Stimulated activated CD8-positive, alpha-beta memory T cell treated with anti-CD3 and anti-CD28 coated beads, Interleukin-15, amount 100 ng/mL, for 1 hour (primary cell): ENCODE measurements around the gene RNFT2.

Experiments
- DNase-seq: peaks from one replicate; pipeline ENCODE4 v3.0.0-alpha.2; 2020; ENCODE audit warnings: low read depth

The RNFT2 gene, protein sequence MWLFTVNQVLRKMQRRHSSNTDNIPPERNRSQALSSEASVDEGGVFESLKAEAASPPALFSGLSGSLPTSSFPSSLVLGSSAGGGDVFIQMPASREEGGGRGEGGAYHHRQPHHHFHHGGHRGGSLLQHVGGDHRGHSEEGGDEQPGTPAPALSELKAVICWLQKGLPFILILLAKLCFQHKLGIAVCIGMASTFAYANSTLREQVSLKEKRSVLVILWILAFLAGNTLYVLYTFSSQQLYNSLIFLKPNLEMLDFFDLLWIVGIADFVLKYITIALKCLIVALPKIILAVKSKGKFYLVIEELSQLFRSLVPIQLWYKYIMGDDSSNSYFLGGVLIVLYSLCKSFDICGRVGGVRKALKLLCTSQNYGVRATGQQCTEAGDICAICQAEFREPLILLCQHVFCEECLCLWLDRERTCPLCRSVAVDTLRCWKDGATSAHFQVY

DNA sequence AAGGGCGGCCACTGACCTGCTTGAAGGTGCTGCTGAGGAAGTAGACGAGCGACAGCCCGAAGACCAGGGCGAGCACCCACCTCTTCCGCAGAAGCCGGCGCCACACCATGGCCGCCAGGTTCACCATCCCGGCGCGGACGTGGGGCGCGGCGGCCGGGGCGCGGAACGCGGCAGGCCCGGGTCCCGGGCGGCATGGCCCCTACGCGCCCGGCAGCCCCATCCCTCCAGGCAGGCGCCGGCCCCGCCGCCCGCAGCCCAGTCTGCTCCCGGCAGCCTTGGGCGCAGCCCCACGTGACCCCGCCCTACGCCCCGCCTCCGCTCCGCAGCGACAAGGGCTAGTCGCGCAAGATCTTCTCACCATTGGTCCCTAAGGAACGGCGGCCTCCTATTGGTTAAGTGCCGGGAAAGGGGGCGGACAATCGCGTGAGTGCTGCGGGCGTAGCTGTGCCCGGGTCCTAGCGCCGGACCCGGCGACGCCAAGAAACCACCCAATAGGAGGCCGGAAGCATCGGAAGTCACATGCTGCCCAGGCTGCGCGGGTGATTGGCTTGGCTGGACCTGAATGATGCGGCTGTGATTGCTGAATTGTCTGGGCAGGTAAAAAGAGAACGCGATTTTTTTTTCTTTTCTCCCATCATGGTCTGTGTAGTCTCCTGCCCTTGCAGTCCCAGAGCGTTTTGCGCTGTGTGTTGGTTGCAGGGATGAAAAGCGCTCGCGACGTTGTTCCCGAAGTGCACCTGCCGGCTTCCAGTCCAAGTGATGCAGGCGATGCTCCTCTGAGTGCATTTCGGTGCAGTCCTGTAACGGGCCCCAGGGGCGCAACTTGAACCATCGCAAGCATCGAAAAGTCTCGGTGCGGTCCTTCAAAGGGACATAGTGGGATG is at the start of gene RNFT2, which contains the start of gene SPRING1:
RNFT2 (plus strand) TSS at position 542 of the 884 bp plus-strand sequence. CDS start 2,183 bp downstream, outside the sequence.
SPRING1 (minus strand) TSS at position 296 of the 884 bp plus-strand sequence; CDS start at position 127, 169 bp downstream.
- peak; percentile 98 for DNase-seq

- no peak for DNase-seq
These were observed 48.6 kb upstream of the RNFT2 start for GRCh38 chr12:116689521-116689920.

DNA sequence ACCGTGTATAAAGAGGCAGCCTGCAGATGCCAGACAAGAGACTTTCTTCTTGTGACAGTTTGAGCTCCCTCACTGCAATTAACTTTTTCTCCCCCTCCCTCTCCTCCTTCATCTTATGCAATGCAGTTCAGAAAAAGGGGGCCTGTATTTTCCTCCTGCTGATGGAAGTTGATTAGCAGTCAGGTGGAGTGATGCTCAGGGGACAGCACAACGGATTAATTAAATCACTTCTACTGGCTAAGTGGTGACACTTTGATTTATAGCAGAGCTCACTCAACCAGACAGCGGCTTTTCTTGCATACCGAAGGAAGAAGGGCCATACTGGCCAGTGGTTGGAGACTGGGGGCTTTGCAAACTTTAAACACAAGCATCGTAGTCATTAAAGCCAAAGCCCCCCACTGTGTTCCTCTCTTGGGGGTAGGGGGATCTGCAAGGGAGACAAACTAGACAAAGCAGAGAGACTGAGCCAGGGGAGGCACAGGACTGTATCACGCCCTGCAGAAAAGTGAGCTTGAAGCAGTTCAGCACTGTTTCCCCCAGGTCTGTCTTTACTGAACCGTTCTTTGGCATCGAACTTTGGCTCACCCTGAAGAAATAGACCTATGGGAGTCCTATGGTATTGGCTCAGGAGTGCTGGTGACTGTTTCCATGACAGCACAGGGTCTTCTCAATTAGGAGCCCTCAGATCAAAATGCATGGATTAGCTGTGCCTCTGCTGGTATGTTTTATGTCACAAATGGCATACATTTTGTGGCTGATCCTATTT is 48.0 kb upstream of the RNFT2 start:
- DNase-seq: no peak

DNA sequence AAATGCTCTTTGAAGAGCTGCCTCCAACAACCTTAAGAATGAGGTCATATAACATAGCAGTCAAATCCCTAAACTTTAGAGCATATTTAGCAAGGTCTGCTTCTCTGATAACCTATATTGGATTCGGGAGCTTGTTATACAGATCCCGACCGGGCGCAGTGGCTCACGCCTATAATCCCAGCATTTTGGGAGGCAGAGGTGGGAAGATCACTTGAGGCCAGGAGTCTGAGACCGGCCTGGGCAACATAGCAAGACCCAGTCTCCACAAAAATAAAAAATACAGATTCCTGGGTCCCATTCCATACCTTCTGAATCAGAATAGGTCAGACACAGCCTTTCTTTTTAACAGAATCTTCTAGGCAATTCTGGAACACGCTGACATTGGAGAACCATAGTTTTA is 46.9 kb upstream of the RNFT2 start:
- no peak for DNase-seq

DNA sequence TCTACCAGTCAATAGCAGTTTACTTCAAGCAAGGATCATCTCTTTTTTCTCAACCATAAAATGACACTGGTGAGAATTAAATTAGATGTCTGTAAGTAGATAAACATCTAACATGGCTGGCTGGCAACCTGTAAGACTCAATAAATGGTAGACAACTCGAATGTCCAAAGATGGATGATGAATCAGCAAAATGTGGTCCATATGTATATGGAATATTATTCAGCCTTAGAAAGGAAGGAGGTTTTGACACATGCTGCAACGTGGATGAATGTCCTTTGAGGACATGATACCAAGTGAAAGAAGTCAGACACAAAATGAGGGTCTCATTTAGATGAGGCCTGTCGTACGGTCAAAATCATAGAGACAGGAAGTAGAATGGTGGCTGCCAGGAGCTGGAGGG is 46.5 kb upstream of the RNFT2 start:
- DNase-seq: no peak

- DNase-seq: no peak
These were observed 45.5 kb upstream of the RNFT2 start for GRCh38 chr12:116692605-116693004.

GRCh38 chr12:116693286-116694227 is 44.6 kb upstream of the RNFT2 start:
- DNase-seq: no peak

DNA sequence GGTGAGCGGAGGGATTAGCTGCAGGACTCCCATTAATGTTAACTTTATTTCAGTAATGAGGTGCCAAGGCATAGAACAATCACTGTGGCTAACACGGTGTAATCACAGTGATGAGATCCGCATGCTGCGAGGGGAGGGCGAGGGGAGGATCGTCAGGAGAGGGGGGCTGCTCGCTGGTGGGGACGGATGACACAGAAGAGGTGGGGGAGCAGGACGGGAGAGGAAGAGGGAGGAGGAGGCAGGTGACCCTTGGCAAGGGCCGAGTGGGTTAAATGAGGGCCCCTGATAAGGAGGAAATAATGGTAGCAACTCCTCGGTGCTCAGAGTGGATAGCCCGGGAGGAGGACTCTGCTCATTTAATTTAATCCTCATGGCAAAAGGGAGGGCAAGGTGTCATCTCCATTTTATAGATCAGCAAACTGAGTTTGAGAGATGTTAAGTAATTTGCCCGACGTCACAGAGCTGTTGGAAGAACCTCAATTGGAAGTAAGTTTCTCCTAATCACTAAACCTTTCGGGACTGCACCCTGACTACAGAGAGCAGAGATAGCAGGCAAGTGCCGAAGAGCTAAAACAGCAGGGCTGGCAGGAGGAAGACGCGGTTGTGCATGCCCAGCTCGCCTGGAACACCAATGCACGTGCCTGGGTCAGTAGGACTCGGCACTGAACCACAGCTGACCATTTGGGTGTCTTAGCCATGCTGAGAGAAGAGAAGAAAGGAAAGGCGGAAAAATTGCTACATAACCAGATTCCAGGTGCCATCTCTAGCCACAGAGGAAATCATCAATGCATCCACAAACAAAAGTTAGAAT is 43.3 kb upstream of the RNFT2 start:
- no peak for DNase-seq

- no peak for DNase-seq
These were observed 42.7 kb upstream of the RNFT2 start for GRCh38 chr12:116695464-116695725.

DNA sequence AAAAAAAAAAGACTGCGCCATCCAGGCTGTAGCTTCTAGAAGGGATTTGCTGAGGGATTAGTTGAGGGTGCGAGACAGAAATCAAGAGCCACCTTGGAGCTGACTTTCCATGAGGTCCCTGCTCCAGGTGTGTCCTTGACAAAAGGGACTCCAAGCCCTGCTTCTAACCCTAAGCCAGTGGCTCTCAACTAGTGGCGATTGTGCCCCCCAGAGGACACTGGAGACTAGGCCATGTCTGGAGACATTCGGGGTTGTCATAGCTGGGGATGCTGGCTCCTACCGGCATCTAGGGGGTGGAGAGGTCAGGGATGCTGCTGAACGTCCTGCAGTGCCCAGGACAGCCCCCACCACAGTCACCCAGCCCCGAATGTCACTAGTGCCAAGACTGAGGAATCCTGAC is 40.8 kb upstream of the RNFT2 start:
- no peak for DNase-seq

DNA sequence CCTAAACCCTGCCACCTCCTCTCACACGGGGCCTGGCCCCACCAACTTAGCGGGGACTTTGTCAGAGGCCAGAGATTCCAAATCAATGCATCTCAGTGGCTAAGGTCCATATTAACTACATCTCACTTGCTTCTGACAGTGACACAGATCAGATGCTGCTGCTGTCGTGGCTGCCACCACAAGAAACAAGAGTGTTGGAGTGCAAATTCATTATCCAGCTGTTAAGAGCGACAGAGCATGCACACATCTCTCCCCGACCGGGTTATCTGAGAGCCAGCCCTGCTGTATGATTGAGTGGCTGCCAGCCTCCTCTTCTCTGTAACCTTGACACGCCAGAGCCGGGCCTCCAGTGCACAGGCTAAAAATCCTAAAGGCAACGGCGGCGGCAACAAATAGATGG is 40.4 kb upstream of the RNFT2 start:
- DNase-seq: no peak

- no peak for DNase-seq
These were observed 40.0 kb upstream of the RNFT2 start for GRCh38 chr12:116698116-116698515.

DNA sequence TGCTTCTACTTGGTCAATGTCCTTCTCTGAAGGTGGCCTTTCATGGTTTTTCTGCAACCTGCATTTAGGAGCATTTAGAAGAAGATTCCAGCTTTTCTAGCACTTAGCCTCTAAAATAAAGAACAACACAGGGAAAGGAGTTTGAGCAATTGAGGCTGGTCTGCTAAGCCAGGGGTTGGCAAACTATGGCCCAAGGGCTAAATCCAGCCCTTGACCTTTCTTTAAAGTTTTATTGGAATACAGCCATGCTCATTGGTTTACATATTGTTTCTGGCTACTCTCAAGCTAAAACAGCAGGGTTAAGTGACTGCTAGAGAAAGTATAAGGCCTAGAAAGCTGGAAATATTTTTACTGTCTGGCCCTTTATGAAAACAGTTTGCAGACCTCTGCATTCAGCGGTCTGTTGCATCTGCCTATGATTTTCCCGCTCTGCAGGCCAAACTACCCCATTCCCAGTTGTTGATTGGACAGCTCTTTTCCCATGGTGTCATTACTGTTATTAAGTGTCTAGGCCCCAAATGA is 39.5 kb upstream of the RNFT2 start:
- no peak for DNase-seq

DNA sequence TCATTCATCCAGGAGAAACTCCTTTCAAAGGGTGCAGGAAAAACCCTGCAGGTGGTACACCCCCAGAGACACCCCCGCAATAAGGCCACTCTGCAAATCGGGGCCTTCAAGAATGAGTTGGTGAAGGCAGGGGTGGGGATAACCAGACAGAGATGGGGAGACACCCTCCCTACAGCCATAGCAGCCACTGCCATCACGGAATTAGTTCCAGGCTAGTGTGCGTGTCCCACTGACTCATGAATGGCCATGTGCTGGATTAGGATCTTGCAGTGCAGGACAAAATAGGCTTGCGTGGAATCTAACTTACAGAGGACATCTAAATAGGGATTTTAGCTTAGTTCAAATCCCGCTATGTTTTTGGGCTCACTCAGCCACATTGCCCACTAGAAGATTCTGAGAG is 38.0 kb upstream of the RNFT2 start:
- DNase-seq: no peak

DNA sequence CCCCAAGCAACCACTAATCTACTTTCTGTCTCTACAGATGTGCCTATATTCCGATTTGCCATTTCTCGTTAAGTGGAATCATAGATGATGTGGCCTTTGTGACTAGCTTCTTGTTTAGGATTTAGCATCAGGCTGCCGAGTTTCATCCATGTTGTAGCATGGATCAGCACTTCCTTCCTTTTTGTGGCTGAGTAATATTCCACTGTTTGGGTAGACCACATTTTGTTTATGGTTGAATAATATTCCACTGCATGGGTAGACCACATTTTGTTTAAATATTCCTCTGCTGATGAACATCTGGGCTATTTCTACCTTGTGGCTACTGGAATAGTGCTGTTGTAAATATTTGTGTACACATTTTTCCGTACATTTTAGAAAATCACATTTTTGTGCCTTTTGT is 36.7 kb upstream of the RNFT2 start:
- no peak for DNase-seq

DNA sequence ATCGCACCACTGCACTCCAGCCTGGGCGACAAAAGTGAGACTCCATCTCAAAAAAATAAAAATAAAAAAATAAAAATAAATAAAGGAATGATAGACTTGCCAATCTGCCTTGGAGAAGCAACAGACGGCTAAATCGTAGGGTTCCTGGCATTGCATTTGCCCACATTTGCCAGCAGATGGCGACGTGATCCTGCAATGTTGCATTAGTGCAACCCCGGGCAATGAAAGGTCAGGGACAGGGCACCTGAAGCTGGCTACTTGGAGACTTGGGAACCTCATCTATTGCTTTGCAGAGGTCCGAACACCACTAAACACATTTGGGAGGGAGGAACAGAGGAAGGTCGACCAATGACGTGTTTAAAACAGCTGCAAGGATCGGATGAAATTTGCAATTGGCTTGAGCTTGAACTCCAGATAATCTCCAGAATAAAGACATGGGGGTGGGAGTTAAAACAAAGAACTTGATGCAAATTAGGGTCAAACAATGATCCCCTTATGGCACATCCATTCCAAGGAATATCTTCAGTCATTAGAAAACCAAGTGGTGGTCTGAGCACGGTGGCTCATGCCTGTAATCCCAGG is 34.8 kb upstream of the RNFT2 start:
- DNase-seq: peak; percentile 40

- no peak for DNase-seq
These were observed 30.4 kb upstream of the RNFT2 start for GRCh38 chr12:116707751-116708150.

GRCh38 chr12:116708826-116709756 is 29.0 kb upstream of the RNFT2 start:
- DNase-seq: no peak

- no peak for DNase-seq
These were observed 28.3 kb upstream of the RNFT2 start for GRCh38 chr12:116709768-116710167.
